Activated CD4-positive, alpha-beta T cell treated with anti-CD3 and anti-CD28 coated beads, Interleukin-10, Interleukin-2, amounts not matched to agents 100 ng/mL and 50 ng/mL, durations not matched to agents 16 hours and 8 hours (primary cell): Measurements from ENCODE around the gene LRRC73.
A peak's percentile ranks its signal among the peaks of the same experiment; 100 is the strongest.
"Not testable (repeated sequence)": the region's sequence is repeated elsewhere in the genome, so short reads cannot be mapped to it uniquely, and the experiment has no call there.

Experiments used
- DNase-seq: peaks from one replicate; pipeline ENCODE4 v3.0.0-alpha.2; 2020

LRRC73 gene, protein sequence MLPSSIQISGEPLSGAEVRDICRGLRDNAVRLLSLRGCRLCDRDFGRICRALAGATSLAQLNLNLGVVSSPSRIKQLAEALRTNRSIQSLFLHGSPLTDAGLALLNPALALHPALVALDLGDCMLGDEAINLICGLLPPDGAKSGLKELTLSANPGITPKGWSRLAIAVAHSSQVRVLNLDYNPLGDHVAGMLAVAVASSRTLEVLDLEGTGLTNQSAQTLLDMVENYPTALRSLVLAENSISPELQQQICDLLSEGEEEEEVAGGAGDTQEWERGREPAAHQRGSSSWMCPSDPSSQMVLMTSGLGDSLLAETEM

DNA sequence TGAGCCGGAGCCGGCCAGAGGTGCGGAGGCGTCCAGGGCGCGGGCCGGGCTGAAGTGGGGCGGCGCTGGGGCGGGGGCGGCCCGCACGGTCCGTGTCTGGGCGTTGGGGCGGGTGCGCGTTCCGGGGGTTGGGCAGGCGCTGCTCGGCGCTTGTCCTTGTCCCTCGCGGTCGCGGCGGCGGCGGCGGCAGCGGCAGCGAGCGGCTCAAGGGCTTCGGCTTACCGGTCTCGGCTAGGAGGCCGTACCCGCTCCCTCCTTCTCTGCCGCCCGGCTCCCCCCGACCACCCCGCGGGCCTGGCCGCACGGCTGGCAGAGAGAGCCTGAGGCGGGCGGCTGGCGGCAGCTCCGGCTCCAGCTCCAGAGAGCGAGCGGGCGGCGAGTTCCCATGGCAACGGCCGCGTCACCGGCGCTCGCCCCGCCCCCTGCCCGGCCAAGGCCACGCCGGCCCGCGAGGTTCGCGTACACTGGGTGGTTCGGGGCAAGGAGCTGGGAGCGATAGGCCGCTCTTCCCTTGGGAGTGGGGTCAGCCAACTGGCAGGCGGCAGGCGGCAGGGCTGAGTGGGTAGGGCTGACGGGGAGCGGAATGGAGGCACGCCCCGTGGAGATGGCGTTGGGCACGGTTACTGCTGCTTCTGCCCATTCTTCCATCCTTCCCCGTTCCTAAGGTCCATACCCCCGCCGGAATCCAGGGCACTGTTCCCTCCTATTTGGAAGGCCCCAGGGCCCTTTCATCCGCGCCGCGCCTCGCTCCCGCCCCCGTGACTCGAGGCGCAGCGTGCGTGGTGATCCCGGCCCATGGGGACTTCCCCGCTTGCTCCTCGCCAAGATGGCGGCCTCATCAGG is at the start of gene LRRC73:
Gene LRRC73 (minus strand): TSS at position 363 of the 843 bp plus-strand sequence. CDS start 561 bp downstream, outside the sequence.
- DNase-seq = peak; percentile 84

- no peak for DNase-seq
Measured at GRCh38 chr6:43559328-43559727, 49.2 kb upstream of the LRRC73 start.

GRCh38 chr6:43557620-43558019 is 47.5 kb upstream of the LRRC73 start:
- DNase-seq = not testable (repeated sequence)

DNA sequence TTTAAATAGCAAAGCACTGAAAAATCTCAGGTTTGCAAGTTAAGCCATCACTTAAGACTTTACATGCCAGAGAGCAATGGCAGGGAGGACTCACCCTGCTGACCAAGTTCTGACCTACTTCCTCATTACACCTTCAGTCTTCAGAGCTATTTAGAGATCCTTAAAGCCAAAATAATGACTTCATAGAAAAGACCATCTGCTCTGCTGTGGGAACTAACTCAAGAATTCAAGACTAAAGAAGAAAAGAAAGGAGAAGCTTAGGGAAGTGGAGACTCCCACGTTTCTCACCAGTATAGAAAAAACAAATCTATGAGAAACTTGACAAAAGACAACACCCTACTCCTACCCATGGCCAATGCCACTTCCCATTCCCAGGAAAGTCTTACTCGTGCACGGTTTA is 37.1 kb upstream of the LRRC73 start:
- DNase-seq = no peak

DNA sequence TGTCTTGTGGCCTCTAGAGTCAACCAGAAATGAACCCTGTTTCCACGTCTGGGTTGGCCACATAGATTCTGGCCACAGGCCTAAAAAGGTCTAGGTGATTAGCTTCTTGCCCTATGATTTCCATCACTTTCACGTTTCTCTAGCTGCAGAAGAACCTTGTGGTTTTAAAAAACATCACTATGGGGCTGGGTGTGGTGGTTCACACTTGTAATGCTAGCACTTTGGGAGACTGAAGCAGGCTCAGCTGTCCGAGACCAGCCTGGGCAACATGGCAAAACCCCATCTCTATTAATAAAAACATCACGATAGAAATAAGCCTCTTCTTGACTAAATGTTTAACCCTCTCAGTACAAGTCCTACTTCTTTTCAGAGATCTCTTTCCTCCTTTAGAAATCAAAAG is 34.3 kb upstream of the LRRC73 start:
- DNase-seq = no peak

DNA sequence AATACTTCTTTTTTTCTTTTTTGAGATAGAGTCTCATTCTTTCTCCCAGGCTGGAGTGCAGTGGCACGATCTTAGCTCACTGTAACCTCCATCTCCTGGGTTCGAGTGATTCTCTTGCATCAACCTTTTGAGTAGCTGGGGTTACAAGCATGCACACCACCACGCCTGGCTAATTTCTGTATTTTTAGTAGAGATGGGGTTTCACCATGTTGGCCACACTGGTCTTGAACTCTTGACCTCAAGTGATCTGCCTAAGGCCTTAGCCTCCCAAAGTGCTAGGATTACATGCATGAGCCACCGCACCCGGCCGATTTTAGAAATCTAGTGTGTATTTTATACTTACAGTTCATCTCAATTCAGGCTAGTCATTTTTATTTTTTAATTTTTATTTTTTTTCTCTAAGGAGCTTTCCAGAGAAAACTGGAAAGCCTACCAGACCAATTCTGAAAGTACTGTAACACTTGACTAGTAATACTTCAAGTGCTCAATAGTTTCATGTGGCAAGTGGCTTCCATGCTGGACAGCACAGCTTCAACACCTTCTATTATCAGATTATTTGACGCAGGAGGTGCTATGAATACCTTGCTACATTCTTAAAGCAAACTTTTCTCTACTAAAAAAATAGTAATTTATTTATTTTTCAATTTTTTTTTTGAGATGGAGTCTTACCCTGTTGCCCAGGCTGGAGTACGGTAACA is 31.8 kb upstream of the LRRC73 start:
- no peak for DNase-seq

DNA sequence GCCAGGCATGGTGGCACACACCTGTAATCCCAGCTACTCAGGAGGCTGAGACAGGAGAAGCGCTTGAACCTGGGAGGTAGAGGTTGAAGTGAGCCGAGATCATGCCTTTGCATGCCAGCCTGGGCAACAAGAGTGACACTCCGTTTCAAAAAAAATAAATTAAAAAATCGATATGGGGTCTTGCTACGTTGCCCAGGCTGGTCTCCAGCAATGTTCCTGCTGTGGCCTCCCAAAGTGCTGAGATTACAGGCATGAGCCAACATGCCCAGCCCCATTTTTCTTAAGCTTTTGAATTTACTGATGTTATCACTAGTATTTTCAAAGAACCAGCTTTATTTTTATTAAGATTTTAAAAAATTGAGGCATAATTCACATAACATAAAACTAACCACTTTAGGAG is 30.4 kb upstream of the LRRC73 start:
- no peak for DNase-seq

- DNase-seq = not testable (repeated sequence)
Measured at GRCh38 chr6:43539409-43539808, 29.3 kb upstream of the LRRC73 start.

DNA sequence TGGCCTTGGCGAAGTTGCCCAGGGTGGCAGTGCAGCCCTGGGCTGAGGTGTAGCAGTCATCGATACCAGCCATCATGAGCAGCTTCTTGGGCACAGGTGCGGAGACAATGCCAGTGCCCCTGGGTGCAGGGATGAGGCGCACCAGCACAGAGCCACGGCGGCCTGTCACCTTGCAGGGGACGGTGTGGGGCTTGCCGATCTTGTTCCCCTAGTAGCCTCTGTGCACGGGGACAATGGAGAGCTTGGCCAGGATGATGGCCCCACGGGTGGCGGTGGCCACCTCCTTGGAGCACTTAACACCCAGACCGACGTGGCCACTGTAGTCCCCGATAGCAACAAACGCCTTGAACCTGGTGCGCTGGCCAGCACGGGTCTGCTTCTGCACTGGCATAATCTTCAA is 28.8 kb upstream of the LRRC73 start:
- DNase-seq = not testable (repeated sequence)

- no peak for DNase-seq
Measured at GRCh38 chr6:43532201-43532600, 22.1 kb upstream of the LRRC73 start.

- DNase-seq = no peak
Measured at GRCh38 chr6:43524483-43524961, 14.4 kb upstream of the LRRC73 start.

DNA sequence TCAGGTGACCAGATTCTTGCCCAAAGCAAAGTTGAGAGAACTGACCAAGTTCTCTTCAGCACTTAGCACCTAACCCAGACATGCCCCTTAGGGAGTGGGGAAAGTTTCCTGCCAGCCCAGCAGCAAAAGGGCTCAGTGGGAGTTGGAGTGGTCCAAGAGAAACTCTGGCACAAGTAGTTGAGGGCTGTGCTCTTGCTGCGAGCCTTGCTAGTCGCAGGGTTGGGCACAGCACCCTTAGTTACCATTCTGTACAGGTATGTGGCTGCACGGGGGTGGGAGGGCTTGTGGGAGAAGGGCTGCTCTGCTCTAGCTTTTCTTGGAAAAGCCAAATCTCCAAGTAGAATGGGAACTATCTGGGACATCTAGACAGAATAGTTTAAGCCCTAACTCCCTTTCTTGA is 13.1 kb upstream of the LRRC73 start:
- DNase-seq = no peak

DNA sequence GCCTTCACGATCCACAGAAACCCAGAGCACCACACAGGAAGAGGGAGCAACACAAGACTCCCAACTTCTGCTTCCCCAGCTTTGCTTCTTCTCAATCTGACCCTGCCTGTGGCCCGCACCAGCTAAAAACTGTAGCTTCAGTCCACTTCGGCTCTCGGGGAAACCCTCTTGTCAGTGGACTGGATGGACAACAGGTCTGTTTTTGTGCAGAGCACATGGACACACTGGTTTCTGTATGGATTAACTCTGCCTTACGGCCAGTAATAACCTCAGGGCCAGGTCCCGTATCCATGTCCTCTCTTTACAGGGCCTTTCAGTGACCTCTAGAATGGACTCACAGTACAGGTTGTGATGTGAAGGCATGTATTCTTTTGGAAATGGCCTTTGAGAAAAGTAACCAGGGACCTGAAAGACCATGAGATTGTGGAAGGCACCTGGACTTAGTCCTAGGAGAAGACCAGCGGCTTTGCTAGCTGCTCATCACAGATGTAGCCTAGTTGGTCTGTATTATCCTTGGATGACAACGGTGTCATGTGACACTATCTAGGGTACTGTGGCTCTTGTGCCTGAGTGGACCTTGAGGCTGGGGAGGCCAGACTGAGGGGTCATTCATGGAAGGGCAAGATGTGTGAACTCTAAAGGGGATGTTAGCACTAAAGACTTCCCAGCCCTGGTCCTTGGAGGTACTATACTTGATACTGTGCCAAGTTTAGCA is 12.6 kb upstream of the LRRC73 start:
- DNase-seq = no peak

DNA sequence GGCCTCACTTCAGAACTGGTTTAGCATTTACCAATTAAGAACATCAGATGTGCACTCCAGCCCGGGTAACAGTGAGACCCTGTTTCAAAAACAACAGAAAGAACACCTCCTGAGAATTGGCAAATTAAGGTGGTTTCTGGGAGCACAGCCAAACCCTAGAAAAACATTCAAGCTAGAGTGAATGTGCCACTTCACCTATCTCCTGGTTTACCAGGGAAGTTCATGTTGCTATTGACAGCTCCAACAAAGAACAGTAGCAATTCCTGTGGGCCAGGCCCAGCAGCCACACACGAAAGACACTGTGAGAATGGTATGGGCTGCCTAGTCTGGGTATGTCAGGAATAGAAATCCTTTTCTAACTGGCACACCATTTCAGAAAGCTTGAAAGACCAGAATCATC is 11.7 kb upstream of the LRRC73 start:
- DNase-seq = no peak

GRCh38 chr6:43520097-43520496 is 10.0 kb upstream of the LRRC73 start:
- DNase-seq = no peak

GRCh38 chr6:43517505-43518357 is 7.6 kb upstream of the LRRC73 start:
- no peak for DNase-seq

- DNase-seq = peak; percentile 98
Measured at GRCh38 chr6:43516697-43517504, 6.8 kb upstream of the LRRC73 start, which contains the start of the genes POLR1C and YIPF3. Gene POLR1C, plus strand, starts transcription at chr6:43517089. Its CDS starts 21 bp downstream, at chr6:43517110. Gene YIPF3, minus strand, starts transcription at chr6:43516926. Its CDS starts 119 bp downstream, at chr6:43516807.

GRCh38 chr6:43516367-43516696 is 6.2 kb upstream of the LRRC73 start:
- no peak for DNase-seq

DNA sequence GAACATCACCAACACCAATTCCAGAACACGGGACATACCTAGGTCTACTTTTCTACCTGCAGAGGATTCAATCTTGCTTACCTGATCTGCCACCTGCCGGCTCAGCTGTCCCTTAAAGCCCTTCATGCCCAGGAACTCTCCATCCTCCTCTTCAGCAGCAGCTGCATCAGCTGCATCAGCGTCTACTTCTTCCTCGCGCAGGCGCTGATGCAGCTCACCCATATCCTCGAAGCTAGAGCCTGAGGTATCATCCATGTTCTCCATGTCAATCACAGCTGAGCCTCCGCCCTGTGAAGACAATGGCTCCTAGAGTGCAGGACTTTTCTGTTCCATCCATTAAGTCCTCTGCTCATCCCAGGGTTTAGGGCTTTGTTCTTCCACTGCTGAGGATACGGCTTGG is 5.7 kb upstream of the LRRC73 start:
- no peak for DNase-seq

GRCh38 chr6:43511824-43512415 is 1.8 kb upstream of the LRRC73 start:
- DNase-seq = no peak

DNA sequence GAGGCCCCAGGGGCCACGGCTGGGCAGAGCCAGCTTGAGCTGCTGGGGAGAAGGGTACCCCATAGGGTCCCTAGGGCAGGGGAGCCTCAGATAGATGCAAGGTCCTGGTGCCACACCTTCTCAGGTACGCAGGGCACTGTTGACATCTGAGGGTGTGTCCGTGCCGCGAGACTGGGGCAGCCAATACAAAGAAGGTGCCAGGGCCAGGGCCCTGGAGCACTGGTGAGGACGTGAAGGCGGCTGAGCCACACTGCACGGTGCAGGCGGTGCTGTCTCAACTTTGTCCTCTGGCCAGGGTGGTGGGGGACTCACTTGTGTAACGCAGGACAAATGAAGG is 649 bp upstream of the LRRC73 start:
- DNase-seq = no peak
